HG03159 (cell line): ENCODE data around the gene CD200R1L.

Experiments used
- ATAC-seq: cut with Tn5 transposase; IDR thresholded peaks from one replicate; pipeline ENCODE4 v1.9.1; 2021; ENCODE audit warnings: mild to moderate bottlenecking, moderate library complexity; ENCODE audit not compliant: unreplicated experiment

The CD200R1L gene

DNA sequence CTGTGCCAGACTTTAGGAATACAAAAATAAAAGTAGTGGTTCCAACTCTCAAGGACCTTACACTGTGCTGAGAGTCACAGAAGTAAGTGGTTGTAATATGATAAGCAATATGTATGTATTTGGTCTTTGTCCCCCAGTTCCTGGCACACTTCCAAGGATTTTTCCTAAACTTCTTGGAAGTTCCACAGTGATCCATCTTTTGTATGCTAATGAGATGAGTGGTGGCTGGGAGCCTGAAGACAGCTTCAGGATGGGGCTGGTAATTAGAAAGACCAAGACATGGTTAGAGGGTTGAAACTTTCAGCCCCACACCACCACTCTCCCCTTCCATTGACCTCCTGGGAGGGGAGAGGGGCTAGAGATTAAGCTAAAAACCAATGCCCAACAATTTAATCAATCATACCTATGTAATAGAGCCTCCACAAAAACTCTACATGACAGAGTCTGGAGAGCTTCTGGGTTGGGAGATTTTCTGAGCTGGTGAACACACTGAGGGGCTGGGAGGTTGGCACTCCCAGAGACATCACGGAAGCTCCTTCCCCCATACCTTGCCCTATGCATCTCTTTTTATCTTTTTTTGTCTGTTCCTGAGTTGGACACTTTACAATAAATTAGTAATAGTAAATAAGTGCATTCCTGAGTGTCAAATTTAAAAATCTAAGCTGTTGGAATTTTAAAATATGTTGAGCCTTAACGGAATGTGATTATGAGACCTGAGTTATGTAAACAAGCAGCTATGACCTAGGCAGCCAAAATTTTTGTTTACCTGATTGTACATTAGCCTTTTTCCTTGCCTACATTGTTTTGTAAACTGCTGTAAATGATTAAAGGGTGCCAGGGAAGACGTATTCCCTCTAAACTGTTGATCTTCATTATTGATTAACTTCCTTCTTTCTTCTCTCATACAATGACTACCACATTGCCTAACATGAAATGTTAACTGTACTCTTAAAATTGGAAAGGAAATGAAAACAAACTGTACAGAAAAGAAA is 24.3 kb downstream of the CD200R1L start:
- ATAC-seq = no peak

GRCh38 chr3:112818289-112818688 is 28.4 kb downstream of the CD200R1L start:
- no peak for ATAC-seq

DNA sequence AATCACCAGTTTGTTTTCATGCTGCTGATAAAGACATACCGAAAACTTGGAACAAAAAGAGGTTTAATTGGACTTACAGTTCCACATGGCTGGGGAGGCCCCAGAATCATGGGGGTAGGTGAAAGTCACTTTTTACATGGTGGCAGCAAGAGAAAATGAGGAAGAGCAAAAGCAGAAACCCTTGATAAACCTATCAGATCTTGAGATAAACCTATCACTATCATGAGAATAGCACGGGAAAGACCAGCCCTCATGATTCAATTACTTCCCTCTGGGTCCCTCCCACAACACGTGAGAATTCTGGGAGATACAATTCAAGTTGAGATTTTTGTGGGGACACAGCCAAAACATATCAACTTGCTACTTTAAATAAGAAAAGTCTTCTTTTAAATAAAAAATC is 28.9 kb downstream of the CD200R1L start:
- ATAC-seq = no peak

DNA sequence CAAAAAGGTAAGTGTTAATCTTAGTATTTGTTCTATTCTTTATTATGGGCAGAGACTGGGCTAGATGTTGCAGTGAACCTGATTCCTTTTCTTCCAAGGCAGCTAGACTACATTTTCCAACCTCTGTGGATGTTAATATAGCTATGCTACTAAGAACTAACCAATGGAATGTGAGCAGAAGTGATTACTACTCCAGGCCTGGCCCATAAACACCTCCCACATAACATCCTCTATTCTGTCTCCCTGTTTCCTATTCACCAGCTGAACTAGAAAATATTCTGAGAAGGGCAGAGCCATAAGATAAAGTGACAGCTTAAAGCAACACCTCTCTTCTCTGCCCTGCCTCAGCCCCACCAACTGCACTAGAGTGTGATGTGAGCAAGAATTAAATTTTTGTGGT is 29.4 kb downstream of the CD200R1L start:
- no peak for ATAC-seq

DNA sequence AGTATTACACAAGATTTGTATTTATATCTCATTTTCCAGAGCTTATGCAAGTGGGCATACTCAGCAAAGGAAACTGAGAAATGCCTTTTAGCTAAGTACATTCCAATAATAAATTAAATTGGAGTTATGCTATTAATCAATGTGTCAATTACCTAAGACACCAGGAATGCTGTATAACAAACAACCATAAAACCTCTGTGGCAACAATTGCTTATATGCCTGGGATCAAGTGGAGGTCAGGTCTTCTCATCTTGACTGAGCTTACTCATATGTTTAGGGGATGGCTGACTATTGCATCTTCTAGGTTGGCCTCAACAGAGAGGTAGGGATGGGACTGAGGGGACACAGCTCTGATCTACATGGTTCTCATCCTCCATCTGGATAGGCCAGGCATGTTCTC is 30.7 kb downstream of the CD200R1L start:
- no peak for ATAC-seq

DNA sequence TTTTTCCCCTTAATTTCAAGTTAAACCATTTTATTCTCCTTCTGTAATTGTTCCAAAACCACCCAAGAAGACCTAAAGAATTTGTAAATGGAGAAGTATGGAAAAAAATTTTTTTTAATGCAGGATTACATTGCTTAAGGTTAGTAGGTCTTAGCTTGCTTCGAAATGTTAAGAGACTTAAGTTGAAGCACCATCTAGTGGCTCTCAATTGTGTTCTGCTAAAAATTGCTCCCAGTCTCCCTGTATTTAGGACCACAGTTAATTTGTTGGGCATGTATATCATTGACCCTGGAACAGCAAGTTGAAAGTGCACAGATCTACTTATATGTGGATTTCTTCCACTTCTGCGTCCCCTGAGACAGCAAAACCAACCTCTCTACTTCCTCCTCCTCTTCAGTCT is 32.4 kb downstream of the CD200R1L start:
- no peak for ATAC-seq

DNA sequence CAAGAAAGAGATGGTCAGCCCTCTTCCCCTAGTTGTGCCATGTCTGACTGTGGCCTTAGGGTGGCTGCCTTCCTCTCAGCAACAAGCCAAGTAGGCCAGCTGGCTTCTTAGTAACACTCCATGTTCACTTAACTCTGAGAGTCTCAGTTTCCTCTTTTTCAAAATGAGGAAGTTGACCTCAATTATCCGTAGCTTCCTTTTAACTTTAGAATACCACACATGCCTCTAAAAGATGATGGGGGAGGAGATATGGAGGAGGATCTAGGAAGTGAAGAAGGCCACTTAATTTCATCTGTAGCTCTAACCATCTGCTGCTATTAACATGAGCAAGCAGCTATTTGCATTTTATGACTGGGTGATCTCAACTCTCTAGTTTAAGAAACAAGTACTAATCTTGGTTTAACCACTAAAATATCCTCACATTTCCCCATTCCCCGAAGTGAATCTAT is 32.9 kb downstream of the CD200R1L start:
- peak; percentile 86 for ATAC-seq

DNA sequence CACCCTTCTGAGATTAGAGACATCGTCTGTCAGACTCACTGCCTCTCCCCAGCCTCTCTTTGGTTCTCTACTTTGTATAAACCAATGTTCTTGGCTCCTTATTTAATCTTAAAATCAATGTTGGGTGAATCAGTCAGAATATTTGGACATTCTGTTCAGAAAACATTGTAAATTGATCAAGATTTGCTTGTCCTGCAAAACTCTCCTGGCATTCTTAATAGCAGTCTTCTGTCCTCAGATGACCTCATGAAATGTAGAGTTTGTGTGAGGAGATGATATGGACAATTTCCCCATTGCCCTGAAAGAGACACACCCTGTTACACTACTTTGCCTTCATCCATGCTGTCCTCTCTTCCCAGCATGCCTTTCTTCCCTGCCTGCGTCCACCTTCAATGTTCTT is 33.6 kb downstream of the CD200R1L start:
- no peak for ATAC-seq

DNA sequence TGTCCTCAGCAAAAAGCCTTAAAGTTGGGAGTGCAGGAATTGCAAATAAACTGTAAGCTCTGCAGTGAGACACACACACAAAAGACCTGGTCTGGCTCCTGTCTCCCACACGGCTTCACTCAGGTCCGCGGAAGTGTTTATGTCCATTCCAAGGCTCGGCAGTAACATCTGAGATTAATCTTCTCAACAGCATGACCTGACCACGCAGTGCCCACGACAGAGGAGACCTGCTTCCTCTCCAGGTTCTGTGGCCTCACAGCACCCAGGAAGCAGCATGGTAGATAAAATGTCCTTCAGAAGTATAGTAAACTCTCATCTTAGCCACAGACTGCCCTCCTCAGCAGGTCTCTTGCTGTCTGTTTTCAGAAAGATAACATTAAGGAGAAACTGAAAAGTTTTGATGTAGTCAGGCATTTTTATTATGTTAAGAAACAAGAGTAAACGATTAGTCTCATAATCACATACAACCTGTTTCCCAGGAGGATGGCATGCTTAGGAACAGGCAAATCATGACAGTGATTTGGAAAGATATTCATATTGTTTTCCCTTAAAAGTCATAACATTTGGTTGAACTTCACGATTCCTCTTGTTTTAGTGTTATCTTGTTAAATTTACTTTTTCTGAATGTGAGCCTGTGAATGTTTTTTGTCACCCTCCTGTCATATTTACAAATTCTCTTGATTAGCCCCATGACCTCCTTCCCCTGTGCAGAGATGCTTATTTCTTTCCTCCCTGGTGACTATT is 34.6 kb downstream of the CD200R1L start:
- no peak for ATAC-seq

DNA sequence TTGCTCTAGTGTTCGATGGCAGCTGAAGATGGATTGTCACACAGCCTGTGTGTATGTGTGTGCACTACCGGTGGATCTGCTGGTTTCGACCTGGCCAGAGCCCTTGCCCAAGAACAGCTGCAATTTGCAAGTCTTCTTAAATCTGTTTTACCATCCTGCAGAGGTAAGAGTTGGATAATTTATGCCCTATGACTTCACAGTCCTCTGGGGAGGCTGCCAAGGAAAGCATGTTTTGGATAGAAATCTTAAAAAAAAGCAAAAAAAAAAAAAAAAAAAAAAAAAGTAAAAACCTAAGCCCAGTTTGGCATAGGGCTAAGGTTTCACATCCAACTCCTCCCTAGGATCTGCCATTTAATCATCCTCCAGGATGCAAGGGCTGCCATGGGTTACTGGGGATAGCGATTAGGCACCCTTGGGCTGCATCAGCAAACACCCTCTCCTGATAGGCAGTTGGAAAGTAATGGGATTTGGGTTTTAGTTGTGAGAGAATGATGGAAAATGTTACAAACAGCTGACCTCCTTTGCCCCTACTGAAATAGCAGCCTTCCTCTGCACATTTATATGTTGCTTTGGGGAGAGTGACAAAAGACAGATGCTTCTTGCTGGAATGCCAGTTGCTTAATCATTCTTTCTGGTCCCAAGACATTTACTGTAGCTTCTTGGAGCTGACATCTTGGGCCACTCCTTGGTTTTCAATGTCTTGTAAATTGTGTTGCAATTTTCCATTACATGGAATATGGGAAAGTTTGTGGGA is 35.4 kb downstream of the CD200R1L start:
- no peak for ATAC-seq

DNA sequence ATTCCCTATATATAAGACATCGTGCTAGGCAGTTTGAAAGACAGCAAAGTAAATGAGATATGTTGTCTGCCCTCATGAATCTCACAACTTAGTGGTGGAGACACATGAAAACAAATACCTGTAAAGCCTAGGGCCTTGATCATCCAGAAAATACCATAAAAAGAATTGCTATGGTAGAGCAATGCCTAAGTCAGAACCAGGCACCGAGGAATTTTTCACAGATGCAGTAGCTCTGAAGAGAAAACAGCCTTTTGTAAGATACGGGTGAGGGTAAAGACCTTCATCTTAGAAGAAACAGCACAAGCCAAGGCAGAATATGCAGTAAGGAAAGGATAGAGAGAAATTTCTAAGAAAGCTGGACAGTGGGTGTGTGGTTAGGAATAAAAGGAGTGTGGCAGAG is 36.1 kb downstream of the CD200R1L start:
- no peak for ATAC-seq

DNA sequence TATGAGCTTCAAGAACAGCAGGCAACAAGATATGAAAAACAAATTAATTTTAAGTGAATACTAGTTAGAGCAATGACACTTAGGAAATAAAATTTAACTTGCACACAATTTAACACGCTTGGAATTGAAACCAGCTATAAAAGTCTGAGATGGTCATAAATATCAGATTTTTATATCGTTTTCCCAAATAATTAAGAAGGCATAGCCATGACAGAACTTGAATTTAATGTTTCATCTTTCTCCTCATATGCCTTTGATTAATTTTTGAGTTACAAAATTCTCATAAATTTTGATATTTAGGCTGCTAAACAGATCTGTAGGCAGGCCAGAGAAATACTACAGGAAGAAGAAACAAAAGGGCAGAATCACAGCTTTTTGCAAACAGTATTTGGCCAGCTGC is 38.5 kb downstream of the CD200R1L start:
- ATAC-seq = no peak

GRCh38 chr3:112807685-112808084 is 39.0 kb downstream of the CD200R1L start:
- no peak for ATAC-seq

DNA sequence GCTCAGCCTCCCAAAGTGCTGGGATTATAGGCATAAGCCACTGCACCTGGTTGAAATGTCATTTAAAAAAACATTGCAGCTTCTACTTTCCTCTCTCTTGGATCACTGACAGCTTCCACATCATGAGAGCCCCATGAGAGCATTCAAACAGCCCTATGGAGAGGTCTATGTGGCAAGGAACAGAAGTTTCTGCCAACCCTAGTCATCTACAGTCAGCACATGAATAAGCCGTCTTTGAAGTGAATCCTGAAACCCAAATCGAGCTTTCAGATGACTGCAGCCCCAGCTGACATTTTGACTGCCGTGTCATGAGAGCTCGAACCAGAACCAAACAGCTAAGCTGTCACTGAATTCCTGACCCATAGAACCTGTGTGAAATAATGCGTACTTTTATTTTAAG is 39.8 kb downstream of the CD200R1L start:
- no peak for ATAC-seq

DNA sequence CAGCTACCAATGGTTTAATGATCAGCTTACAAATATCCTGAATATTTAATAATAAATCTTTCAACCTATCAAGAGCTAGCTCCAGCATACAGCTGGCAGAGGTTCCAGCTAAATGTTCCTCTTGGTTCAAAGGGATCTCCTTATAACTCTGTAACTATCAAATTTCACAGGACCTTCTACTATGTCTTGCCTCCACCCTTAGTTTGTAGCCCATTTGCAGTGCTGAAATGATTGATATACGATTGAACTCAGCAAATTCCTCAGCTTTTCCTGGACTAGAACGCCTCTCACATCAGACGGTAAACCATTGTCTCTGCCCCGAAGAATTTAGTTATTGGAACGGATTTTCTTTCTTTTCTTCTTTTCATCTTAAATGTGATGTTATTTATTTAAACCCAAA is 41.5 kb downstream of the CD200R1L start:
- ATAC-seq = no peak

GRCh38 chr3:112804021-112804420 is 42.6 kb downstream of the CD200R1L start:
- no peak for ATAC-seq

DNA sequence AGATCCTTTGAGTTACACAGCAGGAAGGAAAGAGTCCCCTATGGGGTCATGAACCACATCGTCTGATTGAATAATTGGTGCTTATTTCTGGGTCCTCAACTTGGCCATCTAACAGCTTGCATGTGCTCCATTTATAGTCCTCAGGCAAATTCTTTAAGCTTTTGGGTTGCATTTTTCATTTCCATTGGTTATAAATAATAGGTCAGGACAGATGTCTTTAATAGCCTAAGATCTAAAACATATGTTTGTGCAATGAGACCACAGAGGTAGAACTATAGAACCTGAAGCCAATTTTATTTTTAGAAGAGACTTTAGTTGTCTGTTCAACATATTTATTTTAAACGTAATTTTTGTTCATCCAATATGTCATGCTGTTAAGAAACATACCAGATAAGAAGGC is 43.2 kb downstream of the CD200R1L start:
- no peak for ATAC-seq

DNA sequence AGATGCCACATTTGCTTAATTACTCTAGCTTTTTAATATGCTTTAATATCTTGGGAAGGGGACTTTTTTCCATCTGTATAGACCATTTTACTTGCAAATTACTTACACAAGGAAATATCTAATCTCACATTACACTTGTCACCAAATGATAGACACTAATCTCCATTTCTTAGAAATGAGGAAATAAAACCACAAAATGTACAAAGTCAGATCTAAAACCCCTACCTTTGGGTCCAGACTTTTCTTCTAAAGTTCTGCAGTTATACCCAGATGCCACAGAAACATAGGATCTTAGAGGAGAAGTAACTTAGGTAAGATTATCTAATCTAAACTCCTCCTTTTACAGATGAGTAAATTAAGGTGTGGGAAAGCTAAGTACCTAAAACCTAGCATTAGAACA is 44.3 kb downstream of the CD200R1L start:
- no peak for ATAC-seq

GRCh38 chr3:112799946-112800345 is 46.7 kb downstream of the CD200R1L start:
- no peak for ATAC-seq

GRCh38 chr3:112794622-112795172 is 52.0 kb downstream of the CD200R1L start:
- no peak for ATAC-seq
